Mucosa of descending colon (tissue), 3 donors: ENCODE results near the gene ARHGAP26. TPM values are rescaled to one million over a fixed set of nuclear protein-coding genes. Genes with fewer than 3 reads are reported as not detected.

ENCODE experiments used
- ATAC-seq: fragments of 200-7000 bp; cut with Tn5 transposase; one replicate; pipeline ENCODE4 v1.9.1; 2020; ENCODE audit warnings: mild to moderate bottlenecking, moderate library complexity
- DNase-seq, 3 donors: peaks; one replicate each; pipeline ENCODE4 v3.0.0-alpha.2; 2020
- H3K36me3 ChIP-seq: fragments of 200-600 bp; one replicate; pipeline ENCODE4 v1.8.0; 2021; ENCODE audit warnings: low read depth, mild to moderate bottlenecking
- H3K4me1 ChIP-seq: fragments of 200-600 bp; one replicate; pipeline ENCODE4 v1.8.0; 2021; ENCODE audit warnings: low read depth, mild to moderate bottlenecking
- H3K4me3 ChIP-seq: fragments of 200-600 bp; one replicate; pipeline ENCODE4 v1.8.0; 2021; ENCODE audit warnings: mild to moderate bottlenecking
- H3K9me3 ChIP-seq: fragments of 200-600 bp; one replicate; pipeline ENCODE4 v1.8.0; 2021; ENCODE audit warnings: mild to moderate bottlenecking
- intact Hi-C, 2 donors: fragments of 100-400 bp; cut with DNase I in 1 of 2; cut with micrococcal nuclease in 1 of 2; formaldehyde crosslinking; loops; one replicate each; pipeline versions ENCODE4 v1.11.0 to v1.11.1; 2022; cut with DNase I, micrococcal nuclease
- total RNA-seq, 3 donors: library from RNA; stranded (reverse); fragmentation: NEBNext Ultra II Directional in 2 of 3; extraction: Animal tissue kit (Norgen Biotek cat#: 25700) in 2 of 3; gene quantifications; one replicate each; pipeline versions ENCODE4 v1.2.1 to v1.2.4, GENCODE V29; 2021 to 2023
- TF ChIP-seq, protein P1 (sequence below): fragments of 200-600 bp; IDR thresholded peaks from one replicate; pipeline ENCODE4 v1.8.0; 2022; ENCODE audit warnings: antibody characterized with exemption, mild to moderate bottlenecking
- donor health status: DM: no; HTN: no; CAD: no; lungs with moderate emphysema.
- donor health status: DM: no; HTN: no; CAD: no.
- donor health status: DM: no; HTN: yes; CAD: no.

ARHGAP26 gene
- total RNA-seq, 3 donors from 2014 or later, result 52.9 to 96.0 (median 67.8) TPM

DNA sequence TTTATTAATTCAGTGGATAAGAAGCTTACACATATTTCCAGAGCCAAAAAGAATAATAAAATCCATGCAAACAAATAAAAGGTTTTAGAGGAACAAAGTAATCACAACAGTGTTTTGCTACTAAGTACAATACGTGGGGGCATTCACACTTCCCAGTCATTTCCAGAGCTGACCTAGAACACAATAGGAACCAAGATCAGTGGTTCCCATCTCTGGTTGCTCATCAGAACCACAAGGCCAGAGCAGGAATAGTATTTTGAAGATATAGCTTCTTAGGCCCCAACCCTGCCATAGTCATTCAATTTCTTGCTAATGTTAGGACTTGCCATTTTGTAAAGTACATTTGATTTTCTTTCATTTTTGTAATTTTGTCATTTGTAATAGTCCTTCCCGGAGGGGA, 417.9 kb downstream of the ARHGAP26 start:
- ATAC-seq, result no peak
- Histone ChIP-seq H3K36me3 (no peaks in the 10 kb centered on the region), H3K9me3 (no peaks in the 10 kb centered on the region), H3K4me1 (no peaks in the 10 kb centered on the region), H3K4me3 (no peak overlapping the region)
- DNase-seq, result no peak
- intact Hi-C loops, result no loop called here
- TF ChIP-seq, protein P1, sequence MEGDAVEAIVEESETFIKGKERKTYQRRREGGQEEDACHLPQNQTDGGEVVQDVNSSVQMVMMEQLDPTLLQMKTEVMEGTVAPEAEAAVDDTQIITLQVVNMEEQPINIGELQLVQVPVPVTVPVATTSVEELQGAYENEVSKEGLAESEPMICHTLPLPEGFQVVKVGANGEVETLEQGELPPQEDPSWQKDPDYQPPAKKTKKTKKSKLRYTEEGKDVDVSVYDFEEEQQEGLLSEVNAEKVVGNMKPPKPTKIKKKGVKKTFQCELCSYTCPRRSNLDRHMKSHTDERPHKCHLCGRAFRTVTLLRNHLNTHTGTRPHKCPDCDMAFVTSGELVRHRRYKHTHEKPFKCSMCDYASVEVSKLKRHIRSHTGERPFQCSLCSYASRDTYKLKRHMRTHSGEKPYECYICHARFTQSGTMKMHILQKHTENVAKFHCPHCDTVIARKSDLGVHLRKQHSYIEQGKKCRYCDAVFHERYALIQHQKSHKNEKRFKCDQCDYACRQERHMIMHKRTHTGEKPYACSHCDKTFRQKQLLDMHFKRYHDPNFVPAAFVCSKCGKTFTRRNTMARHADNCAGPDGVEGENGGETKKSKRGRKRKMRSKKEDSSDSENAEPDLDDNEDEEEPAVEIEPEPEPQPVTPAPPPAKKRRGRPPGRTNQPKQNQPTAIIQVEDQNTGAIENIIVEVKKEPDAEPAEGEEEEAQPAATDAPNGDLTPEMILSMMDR, result no peak

DNA sequence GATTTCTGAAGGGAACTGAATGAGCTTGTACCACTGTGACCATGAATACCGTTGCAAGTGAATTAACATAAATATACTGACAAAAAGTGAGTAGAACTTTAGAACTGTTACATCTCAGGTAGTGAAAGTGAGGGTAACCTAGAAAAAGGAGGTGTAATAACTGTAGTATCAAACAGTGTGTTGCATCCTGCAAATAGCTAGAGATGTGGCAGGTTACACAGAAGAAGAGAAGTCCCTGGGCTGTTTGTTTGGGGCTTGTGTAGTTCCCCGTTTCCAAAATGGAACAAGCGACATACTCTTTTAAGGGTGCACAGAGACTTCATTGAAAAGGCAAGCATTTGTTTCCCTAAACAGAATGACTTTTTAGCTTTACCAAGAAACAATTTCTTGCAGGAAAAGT, 418.5 kb downstream of the ARHGAP26 start:
- ATAC-seq, result no peak
- no peaks in the 10 kb centered on the region for H3K36me3 ChIP-seq
- DNase-seq, result no peak
- TF ChIP-seq, protein P1, result no peak
- H3K4me3 ChIP-seq, result no peak overlapping the region
- no peaks in the 10 kb centered on the region for H3K4me1 ChIP-seq
- H3K9me3 ChIP-seq, result no peaks in the 10 kb centered on the region
- intact Hi-C loops, result no loop called here

DNA sequence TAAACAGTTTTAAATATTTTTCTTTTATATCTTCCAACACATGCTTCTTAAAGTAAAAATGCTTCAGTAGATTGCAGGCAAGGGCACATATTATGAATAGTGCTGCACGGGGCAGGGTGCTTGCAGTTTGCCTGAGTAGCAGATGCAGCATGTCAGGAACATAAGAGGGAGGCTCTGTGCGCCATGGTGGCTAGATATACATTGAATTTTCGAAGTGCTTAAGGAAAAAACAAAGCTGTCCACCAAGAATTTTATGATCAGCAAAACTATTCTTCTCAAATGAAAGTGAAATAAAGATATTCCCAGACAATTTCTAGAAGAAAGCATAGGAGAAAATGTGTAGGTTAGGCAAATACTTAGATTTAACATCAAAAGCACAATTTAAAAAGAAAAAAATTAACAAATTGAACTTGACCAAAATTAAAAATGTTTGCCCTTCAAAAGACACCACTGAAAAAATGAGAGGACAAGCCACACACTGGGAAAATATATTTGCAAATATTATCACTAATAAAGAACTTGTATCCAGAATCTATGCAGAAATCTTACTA, 420.2 kb downstream of the ARHGAP26 start:
- no peak for DNase-seq
- Histone ChIP-seq H3K4me3 (no peak overlapping the region), H3K36me3 (no peaks in the 10 kb centered on the region), H3K4me1 (no peaks in the 10 kb centered on the region), H3K9me3 (no peaks in the 10 kb centered on the region)
- TF ChIP-seq, protein P1, result no peak
- ATAC-seq, result no peak
- intact Hi-C loops, result no loop called here

DNA sequence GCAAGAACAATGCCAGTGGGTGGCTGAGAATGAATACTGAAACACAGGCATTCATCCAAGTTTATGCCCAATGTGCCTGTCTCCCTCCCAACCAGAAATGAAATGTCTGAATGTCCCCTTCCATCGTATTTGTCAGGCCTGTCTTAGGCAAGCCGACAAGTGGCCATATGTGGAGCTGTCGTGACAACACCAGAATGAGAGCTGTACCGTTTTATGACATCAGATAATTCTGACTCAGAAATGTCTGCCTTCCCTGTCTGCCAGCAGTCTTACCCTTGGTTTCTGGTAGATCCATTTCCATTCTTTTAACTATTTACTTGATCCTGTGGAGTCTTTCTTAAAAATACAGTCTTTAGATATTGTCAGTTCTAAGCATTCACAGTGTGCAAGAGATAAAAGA, 421.5 kb downstream of the ARHGAP26 start:
- intact Hi-C loops, result no loop called here
- no peaks in the 10 kb centered on the region for H3K9me3 ChIP-seq
- no peaks in the 10 kb centered on the region for H3K4me1 ChIP-seq
- H3K36me3 ChIP-seq, result no peaks in the 10 kb centered on the region
- TF ChIP-seq, protein P1, result no peak
- DNase-seq (no peak), ATAC-seq (no peak)
- H3K4me3 ChIP-seq, result no peak overlapping the region

DNA sequence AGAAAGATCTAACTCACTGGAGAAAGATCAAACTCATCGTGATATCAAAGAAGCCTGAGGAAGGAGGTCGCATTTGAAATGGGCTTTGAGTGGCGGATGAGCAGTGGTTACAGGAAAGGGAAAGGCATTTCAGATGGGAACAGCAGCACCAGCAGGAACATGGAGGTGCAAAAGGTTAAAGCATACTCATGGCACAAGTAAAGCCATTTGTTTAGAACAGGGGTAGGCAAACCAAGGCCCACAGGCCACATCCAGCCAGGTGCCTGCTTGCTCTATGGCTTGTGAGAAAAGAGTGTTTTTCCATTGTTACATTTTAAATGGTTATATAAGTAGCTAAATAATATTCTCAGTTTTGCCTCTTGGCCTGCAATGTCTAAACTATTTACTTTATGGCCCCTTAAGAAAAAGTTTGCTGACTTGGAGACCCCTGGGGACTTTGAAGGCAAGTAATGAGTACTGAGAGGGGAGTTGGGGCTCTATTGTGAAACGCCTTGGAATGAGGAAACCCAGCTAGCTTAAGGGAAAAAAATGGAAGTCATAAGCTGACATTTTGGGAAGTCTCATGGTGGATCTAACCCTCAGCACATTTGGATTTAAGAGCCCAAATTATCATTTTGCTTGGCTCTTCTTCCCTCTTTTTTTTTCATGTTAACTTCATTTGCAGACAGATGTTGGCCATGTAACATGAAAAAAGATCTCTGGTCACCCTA, 422.2 kb downstream of the ARHGAP26 start:
- ATAC-seq, result no peak
- Histone ChIP-seq H3K36me3 (no peaks in the 10 kb centered on the region), H3K4me3 (no peak overlapping the region), H3K4me1 (no peaks in the 10 kb centered on the region), H3K9me3 (no peaks in the 10 kb centered on the region)
- TF ChIP-seq, protein P1, result no peak
- intact Hi-C loops, result no loop called here
- DNase-seq, result no peak
